GM18873 (cell line): Measurements from ENCODE around the gene SLC7A1.

Source experiments
- ATAC-seq: cut with Tn5 transposase; IDR thresholded peaks from one replicate; pipeline ENCODE4 v1.9.1; 2021; ENCODE audit warnings: mild to moderate bottlenecking, moderate library complexity, moderate number of reproducible peaks; ENCODE audit not compliant: unreplicated experiment, low FRiP score

The SLC7A1 gene

GRCh38 chr13:29562786-29563438 is 32.6 kb downstream of the SLC7A1 start:
- no peak for ATAC-seq

- ATAC-seq, result no peak
These were observed 33.6 kb downstream of the SLC7A1 start for GRCh38 chr13:29561918-29562317.

- ATAC-seq, result no peak
These were observed 38.7 kb downstream of the SLC7A1 start for GRCh38 chr13:29556742-29557141.

DNA sequence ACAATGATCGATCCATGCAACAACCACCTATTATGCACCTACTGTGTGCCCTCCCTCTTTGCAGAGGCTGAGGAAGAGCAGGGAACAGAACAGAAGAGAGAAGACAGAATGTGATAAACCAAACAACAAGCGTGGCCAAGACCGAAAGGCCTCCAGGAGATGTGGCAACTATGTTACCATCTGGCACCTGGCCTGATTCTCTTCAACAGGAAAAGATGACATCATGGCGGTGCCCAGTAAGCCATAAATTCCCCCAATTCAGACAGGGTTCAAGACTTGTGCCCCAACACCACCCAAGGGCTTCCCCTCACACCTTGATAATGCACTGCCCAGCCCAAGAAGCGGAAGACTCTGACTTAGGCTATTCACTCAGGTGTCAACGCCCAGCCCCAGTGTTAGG is 44.3 kb downstream of the SLC7A1 start:
- ATAC-seq, result no peak

DNA sequence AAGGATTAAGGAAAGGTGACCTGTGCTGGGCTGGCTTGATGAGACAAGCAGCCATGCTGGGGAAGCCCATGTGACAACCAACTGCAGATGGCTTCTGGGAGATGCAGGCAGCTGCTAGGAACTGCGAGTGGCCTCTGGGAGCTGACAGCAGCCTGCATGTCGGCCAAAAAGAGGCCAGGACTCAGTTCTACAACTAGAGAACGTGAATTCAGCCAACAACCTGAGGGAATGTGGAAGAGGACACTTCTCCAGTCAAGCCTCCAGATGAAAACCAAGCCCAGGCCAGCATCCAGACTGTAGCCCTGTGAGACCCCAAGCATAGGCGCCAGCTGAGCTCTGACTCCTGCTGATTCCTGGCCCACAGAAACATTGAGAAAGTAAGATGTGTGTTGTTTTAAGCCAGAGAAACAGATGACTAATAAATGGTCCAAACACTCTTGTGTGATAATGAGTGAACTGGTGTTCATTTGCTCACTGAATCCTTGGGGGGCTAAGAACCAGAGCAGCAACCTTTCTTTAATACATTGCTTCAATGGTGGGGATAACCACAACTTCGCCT is 45.0 kb downstream of the SLC7A1 start:
- no peak for ATAC-seq

DNA sequence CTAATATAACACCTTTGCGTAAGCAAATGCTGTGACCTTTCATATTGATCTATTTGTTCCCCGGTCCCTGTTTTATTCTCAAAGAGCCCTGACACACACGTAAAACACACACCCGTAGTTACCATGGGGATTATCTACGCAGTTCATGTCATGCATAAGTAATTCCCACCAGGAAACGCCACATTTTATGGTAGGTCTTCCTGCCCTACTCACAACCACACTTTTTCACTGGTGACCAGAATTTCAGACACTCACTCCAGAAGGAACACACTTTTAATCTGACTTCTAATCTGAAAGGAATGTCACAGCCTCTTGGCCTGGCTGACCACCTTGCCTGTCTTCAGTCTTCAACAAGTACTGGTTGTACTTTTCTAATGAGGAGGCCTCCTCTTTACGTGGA is 46.8 kb downstream of the SLC7A1 start:
- ATAC-seq, result no peak

DNA sequence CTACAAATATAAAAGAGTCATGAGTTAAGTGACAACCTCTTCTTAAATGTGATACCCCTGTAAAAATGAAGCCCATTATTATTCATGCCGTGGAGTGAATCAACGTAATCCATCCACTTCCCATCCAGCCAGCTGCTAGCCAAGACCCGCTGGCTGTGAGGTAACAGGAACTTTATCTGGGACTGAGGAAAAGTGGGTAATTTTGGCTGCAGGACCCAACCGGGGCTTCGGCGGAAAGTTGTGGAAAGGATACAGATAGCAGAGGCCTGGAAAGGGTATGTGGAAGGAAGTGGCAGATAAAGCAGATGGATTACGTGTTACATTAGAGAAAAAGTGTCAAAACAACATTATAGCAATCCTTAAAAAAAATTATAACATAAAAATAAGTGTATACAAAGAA is 48.3 kb downstream of the SLC7A1 start:
- no peak for ATAC-seq

DNA sequence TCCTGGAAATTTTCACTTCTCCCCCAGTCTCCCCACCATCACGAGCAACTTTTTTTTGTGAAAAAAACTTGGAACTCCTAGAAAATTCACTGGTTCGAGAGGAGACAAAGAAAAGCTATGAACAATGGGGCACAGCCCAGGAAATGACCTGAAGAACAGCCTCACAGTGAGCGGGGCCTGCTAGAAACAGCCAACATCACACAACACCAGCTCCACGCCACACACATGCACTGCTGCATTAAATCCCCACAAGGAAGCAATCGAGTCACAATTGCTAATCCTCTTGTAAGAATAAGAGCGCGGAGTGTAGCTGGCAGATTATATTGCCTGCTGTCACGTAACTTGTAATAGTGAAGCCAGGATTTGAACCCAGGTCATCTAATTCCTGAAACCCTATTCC is 48.8 kb downstream of the SLC7A1 start:
- ATAC-seq, result no peak

- no peak for ATAC-seq
These were observed 49.5 kb downstream of the SLC7A1 start for GRCh38 chr13:29545988-29546387.

GRCh38 chr13:29543230-29544215 is 52.0 kb downstream of the SLC7A1 start:
- peak; percentile 97 for ATAC-seq

- no peak for ATAC-seq
These were observed 53.1 kb downstream of the SLC7A1 start for GRCh38 chr13:29542381-29542780.

DNA sequence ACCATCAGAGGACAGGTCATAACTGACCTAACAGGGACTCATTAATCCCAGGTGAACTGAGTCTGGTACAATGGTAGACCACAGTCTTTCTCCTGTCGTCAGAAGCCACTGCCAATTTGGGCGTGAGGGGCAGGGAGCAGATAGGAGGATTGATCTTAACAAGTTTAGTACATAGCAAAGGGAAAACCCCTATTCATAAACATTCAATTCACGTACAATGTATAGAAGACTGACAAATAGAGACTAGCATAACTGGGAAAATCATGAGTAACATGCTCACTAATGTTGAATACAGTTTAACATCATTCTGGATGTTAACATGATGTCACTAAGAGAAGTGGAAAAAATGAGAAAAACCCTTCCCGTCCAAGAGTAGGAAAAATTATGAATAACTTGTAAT is 54.1 kb downstream of the SLC7A1 start:
- no peak for ATAC-seq

DNA sequence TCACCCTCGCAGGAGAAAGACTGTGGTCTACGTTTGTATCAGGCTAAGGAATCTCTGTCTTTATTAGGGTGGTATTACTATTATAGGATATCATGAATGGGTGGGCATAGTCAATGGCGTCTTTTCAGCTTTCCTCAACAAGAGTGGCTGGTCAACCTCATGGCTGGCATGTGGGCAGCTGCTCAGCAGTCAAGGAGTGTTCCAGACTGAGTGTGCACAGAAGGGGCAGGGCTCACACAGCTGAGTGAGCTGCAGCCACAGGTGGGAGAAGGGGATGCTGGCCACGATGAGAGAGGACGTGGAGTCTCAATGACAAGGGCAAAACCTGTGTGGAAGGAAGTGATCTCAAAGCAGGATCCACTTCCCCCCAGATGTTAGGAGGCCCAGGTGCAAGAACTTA is 54.7 kb downstream of the SLC7A1 start:
- ATAC-seq, result no peak

GRCh38 chr13:29540334-29540733 is 55.2 kb downstream of the SLC7A1 start:
- ATAC-seq, result no peak

- no peak for ATAC-seq
These were observed 55.6 kb downstream of the SLC7A1 start for GRCh38 chr13:29539856-29540255.

GRCh38 chr13:29538652-29539040 is 56.8 kb downstream of the SLC7A1 start:
- ATAC-seq, result no peak

GRCh38 chr13:29537736-29538651 is 57.5 kb downstream of the SLC7A1 start:
- ATAC-seq, result no peak

DNA sequence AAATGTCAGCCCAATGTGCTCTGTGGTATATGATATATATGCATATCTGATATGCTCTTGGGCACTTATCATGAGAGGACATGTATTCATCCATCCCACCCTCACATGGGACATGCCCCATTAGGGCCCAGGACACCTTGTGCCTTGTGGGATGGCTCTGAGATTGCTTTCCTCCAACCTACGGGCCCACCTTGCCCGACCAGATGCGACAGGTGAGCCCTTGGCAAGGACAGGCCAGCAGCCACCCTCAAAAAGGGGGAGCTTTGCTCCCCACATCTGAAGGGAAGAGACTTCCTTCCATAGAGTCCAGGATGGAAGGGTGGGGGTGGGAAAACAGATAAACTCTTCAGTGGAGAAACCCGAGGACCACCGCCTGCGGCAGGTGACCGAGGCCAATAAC is 58.6 kb downstream of the SLC7A1 start:
- ATAC-seq, result no peak

DNA sequence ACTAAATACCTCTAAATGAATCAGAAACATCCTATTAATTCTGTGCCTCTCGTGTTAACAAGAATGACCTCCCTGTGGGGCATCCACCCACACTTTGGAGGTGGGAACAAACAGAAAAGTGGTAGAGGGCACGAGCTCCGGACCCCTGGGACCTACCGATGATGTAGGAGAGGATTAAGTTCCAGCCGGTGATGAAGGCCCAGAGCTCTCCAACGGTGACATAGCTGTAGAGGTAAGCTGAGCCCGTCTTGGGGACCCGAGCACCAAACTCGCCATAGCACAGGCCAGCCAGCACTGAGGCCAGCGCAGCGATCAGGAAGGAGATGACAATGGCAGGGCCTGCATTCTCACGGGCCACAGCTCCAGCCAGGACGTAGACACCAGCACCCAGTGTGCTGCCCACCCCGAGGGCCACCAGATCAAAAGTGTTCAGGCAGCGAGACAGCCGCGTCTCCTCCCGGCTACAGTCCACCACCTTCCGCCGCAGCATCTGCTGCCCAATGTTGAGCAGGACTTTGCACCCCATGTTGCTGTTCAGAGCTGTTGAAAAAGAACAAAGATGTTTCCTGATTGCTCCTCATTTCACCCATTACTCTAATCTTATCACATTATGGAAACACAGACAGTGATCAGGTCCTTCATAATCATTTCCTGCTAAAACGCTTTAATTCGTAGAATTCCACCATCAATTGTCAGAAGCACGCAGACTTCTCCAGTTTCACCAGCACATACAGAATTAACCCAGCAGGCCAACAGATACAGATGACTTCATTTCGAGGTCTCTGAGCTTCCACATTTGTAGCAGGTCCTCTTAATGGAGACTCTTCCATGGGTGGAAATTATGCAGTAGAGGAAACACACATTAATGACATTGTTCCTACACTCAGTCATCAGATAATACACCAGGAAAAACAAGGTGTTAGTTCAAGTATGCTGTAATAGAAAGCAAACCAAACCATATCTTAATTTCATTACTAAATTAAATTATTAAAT is 59.5 kb downstream of the SLC7A1 start:
- ATAC-seq, result no peak
